GM06990 (cell line): Measurements from ENCODE around the gene USP25.

ENCODE experiments used
- DNase-seq: peaks from one replicate; pipeline ENCODE4 v3.0.0-alpha.2; 2011; ENCODE audit not compliant: insufficient read length; ENCODE audit errors: extremely low read depth
- H3K27me3 ChIP-seq: replicated peaks from 2 replicates; pipeline ENCODE4 v1.6.0; 2011; ENCODE audit warnings: low read length; ENCODE audit not compliant: control insufficient read depth, insufficient read depth
- H3K36me3 ChIP-seq: 2 replicates; pipeline ENCODE4 v1.5.1; 2011; ENCODE audit warnings: low read length; ENCODE audit not compliant: control insufficient read depth, insufficient read depth
- H3K4me3 ChIP-seq: replicated peaks from 2 replicates; pipeline ENCODE4 v1.5.1; 2011; ENCODE audit warnings: low read depth, mild to moderate bottlenecking, control low read depth, low read length
- CTCF ChIP-seq: IDR thresholded peaks from 2 replicates; pipeline ENCODE4 v1.5.1; 2011; ENCODE audit warnings: low read length, control low read depth, mild to moderate bottlenecking, inconsistent platforms; ENCODE audit not compliant: insufficient read depth, poor library complexity, severe bottlenecking

USP25 gene

GRCh38 chr21:15793550-15794235, 63.9 kb downstream of the USP25 start:
- Histone ChIP-seq H3K27me3 (no peaks in the 10 kb centered on the region), H3K36me3 (no peaks in the 10 kb centered on the region; the same call in 1 of the 2 replicates), H3K4me3 (no peak overlapping the region)
- no peak for DNase-seq
- no peak for TF ChIP-seq CTCF

GRCh38 chr21:15794277-15794912, 64.6 kb downstream of the USP25 start:
- no peaks in the 10 kb centered on the region; the same call in 1 of the 2 replicates for H3K36me3 ChIP-seq
- no peak for TF ChIP-seq CTCF
- no peaks in the 10 kb centered on the region for H3K27me3 ChIP-seq
- H3K4me3 ChIP-seq, result no peak overlapping the region
- DNase-seq, result no peak

GRCh38 chr21:15795533-15795932, 65.8 kb downstream of the USP25 start:
- DNase-seq, result no peak
- H3K4me3 ChIP-seq, result no peak overlapping the region
- H3K27me3 ChIP-seq, result no peaks in the 10 kb centered on the region
- H3K36me3 ChIP-seq, result no peaks in the 10 kb centered on the region; the same call in 1 of the 2 replicates
- no peak for TF ChIP-seq CTCF

GRCh38 chr21:15797577-15798363, 68.0 kb downstream of the USP25 start:
- Histone ChIP-seq H3K4me3 (no peak overlapping the region), H3K27me3 (no peaks in the 10 kb centered on the region), H3K36me3 (no peaks in the 10 kb centered on the region; the same call in 1 of the 2 replicates)
- no peak for DNase-seq
- TF ChIP-seq CTCF, result no peak

- no peak for DNase-seq
- Histone ChIP-seq H3K27me3 (no peaks in the 10 kb centered on the region), H3K4me3 (no peak overlapping the region), H3K36me3 (no peaks in the 10 kb centered on the region)
- no peak for TF ChIP-seq CTCF
These were observed 71.6 kb downstream of the USP25 start for GRCh38 chr21:15801352-15801863.
